HCT116 (cell line): ENCODE measurements around the gene FKBP9. TPM values are rescaled to one million over a fixed set of nuclear protein-coding genes. Genes with fewer than 3 reads are reported as not detected.

Experiments used
- ATAC-seq: fragments of 200-7000 bp; cut with Tn5 transposase; 2 replicates; pipeline ENCODE4 v1.9.1; 2020; ENCODE audit warnings: mild to moderate bottlenecking, moderate library complexity
- BruUV-seq: library from RNA; stranded (reverse); fragments of 400-500 nt; replicated peaks from 2 replicates; lab custom pipeline; 2021; lab: Mats Ljungman, UMichigan
- CTCF ChIA-PET: fragments of 300-600 bp; sonication (Branson Sonifier 250); formaldehyde crosslinking; loops from one replicate; lab custom pipeline; 2021; ENCODE audit warnings: antibody characterized with exemption; lab: Charles Lee
- POLR2A ChIA-PET: fragments of 300-600, 350-600 bp; sonication (Branson Sonifier 250); formaldehyde crosslinking; loops from one replicate; lab custom pipeline; 2021; ENCODE audit warnings: antibody characterized with exemption; lab: Charles Lee
- RAD21 ChIA-PET, 2 experiments: fragments of 300-600 bp; sonication (Branson Sonifier 250); formaldehyde crosslinking; loops; one replicate each; lab custom pipeline; 2023; ENCODE audit warnings: low total read pairs in 2 of 2; ENCODE audit not compliant: uncharacterized antibody in 2 of 2, unreplicated experiment in 2 of 2, low non-redundant PET in 1 of 2; lab: Charles Lee
- DNase-seq: peaks from one replicate; pipeline ENCODE4 v3.0.0-alpha.2; 2010; ENCODE audit warnings: low read depth, low spot score
- H2AFZ ChIP-seq: fragments of 200-600 bp; shearing (Covaris generic), sonication (generic); 2 replicates; pipeline ENCODE4 v1.6.1; 2017; ENCODE audit warnings: low read depth, mixed run types, mixed read lengths, antibody characterized with exemption, low read length; ENCODE audit not compliant: poor library complexity, severe bottlenecking
- H3K27ac ChIP-seq: 2 replicates; pipeline ENCODE4 v1.5.1; 2012; ENCODE audit warnings: low read depth, low read length
- H3K27me3 ChIP-seq: fragments of 200-600 bp; sonication (generic); 2 replicates; pipeline ENCODE4 v1.6.1; 2016; ENCODE audit warnings: mixed run types, low read length, mixed read lengths; ENCODE audit not compliant: insufficient read depth
- H3K36me3 ChIP-seq, 2 experiments: fragments of 200-500 bp in 1 of 2; fragments of 200-600 bp in 1 of 2; sonication (Bioruptor generic) in 1 of 2; sonication (generic) in 1 of 2; 2 replicates each; pipeline versions ENCODE4 v1.5.1 to v1.6.1; 2014 to 2016; ENCODE audit warnings: low read length in 2 of 2, inconsistent platforms in 1 of 2, mixed read lengths in 1 of 2, mixed run types in 1 of 2; ENCODE audit not compliant: insufficient read depth in 2 of 2, control insufficient read depth in 1 of 2
- H3K4me1 ChIP-seq, 2 experiments: fragments of 200-600 bp in 1 of 2; sonication (generic) in 1 of 2; 2 replicates each; pipeline versions ENCODE4 v1.5.1 to v1.6.1; 2012 to 2017; ENCODE audit warnings: low read length in 2 of 2, inconsistent platforms in 1 of 2, mild to moderate bottlenecking in 1 of 2, mixed read lengths in 1 of 2, mixed run types in 1 of 2, moderate library complexity in 1 of 2; ENCODE audit not compliant: insufficient read depth in 2 of 2, control insufficient read depth in 1 of 2
- H3K4me2 ChIP-seq: fragments of 200-600 bp; sonication (generic); 2 replicates; pipeline ENCODE4 v1.6.1; 2017; ENCODE audit warnings: mixed run types, low read length, mixed read lengths
- H3K4me3 ChIP-seq, 2 experiments: fragments of 200-600 bp in 1 of 2; sonication (generic) in 1 of 2; replicated peaks in 1 of 2; 2 replicates each; pipeline ENCODE4 v1.5.1; 2011 to 2016; ENCODE audit warnings: low read length in 2 of 2, control low read depth in 1 of 2, low read depth in 1 of 2, mild to moderate bottlenecking in 1 of 2, mixed read lengths in 1 of 2, mixed run types in 1 of 2
- H3K79me2 ChIP-seq: fragments of 200-600 bp; sonication (generic); 2 replicates; pipeline ENCODE4 v1.6.1; 2017; ENCODE audit warnings: mild to moderate bottlenecking, mixed run types, low read length, moderate library complexity, mixed read lengths; ENCODE audit not compliant: insufficient read depth
- H3K9ac ChIP-seq: fragments of 200-600 bp; sonication (generic); 2 replicates; pipeline ENCODE4 v1.6.1; 2016; ENCODE audit warnings: low read length, mixed read lengths
- H3K9me2 ChIP-seq: fragments of 200-600 bp; sonication (generic), shearing (Covaris generic); 2 replicates; pipeline ENCODE4 v1.6.1; 2017; ENCODE audit warnings: mixed run types, mild to moderate bottlenecking, moderate library complexity; ENCODE audit not compliant: insufficient read depth
- H3K9me3 ChIP-seq, 2 experiments: fragments of 200-500 bp in 1 of 2; fragments of 200-600 bp in 1 of 2; sonication (Bioruptor generic) in 1 of 2; sonication (generic) in 1 of 2; 2 replicates each; pipeline ENCODE4 v1.6.1; 2014 to 2017; ENCODE audit warnings: low read length in 2 of 2, mixed read lengths in 2 of 2, inconsistent platforms in 1 of 2, low read depth in 1 of 2, mild to moderate bottlenecking in 1 of 2, mixed run types in 1 of 2, moderate library complexity in 1 of 2; ENCODE audit not compliant: control insufficient read depth in 1 of 2, insufficient read depth in 1 of 2
- H4K20me1 ChIP-seq: fragments of 200-600 bp; sonication (generic), shearing (Covaris generic); 2 replicates; pipeline ENCODE4 v1.6.1; 2017; ENCODE audit warnings: mixed run types, mild to moderate bottlenecking, moderate library complexity; ENCODE audit not compliant: insufficient read depth
- CEBPB ChIP-seq: IDR thresholded peaks from 2 replicates; pipeline ENCODE4 v1.6.1; 2012; ENCODE audit warnings: low read depth
- EGR1 ChIP-seq: IDR thresholded peaks from 2 replicates; pipeline ENCODE4 v1.6.1; 2012; ENCODE audit warnings: low read depth
- ELF1 ChIP-seq: IDR thresholded peaks from 2 replicates; pipeline ENCODE4 v1.6.1; 2012; ENCODE audit warnings: low read depth, borderline replicate concordance
- EZH2 ChIP-seq: fragments of 200-600 bp; sonication (generic); IDR thresholded peaks from 2 replicates; pipeline ENCODE4 v1.6.1; 2017; ENCODE audit warnings: antibody characterized with exemption, mixed run types
- POLR2A ChIP-seq: IDR thresholded peaks from 2 replicates; pipeline ENCODE4 v1.7.0; 2011; ENCODE audit warnings: borderline replicate concordance; ENCODE audit not compliant: insufficient read depth, insufficient read length; ENCODE audit errors: extremely low read depth
- POLR2AphosphoS5 ChIP-seq: IDR thresholded peaks from 2 replicates; pipeline ENCODE4 v1.6.1; 2011; ENCODE audit warnings: mild to moderate bottlenecking, low read depth, low read length, moderate library complexity
- RAD21 ChIP-seq: IDR thresholded peaks from 2 replicates; pipeline ENCODE4 v1.6.1; 2012; ENCODE audit warnings: low read depth, mild to moderate bottlenecking
- SIN3A ChIP-seq: IDR thresholded peaks from 2 replicates; pipeline ENCODE4 v1.6.1; 2012; ENCODE audit warnings: low read depth
- intact Hi-C: fragments of 100-400 bp; cut with micrococcal nuclease; formaldehyde crosslinking; loops from 2 replicates; pipeline ENCODE4 v1.10.0; 2022
- total RNA-seq: library from RNA; stranded (reverse); gene quantifications from one replicate; pipeline ENCODE4 v1.2.1, GENCODE V29; 2021; ENCODE audit not compliant: unreplicated experiment
- TF ChIP-seq, protein P1 (sequence below), 3 experiments: fragments of 200-600 bp in 1 of 3; sonication (generic) in 1 of 3; IDR thresholded peaks in 2 of 3; conservative IDR thresholded peaks in 1 of 3; 2 replicates each; pipeline ENCODE4 v1.5.1; 2012 to 2017; ENCODE audit warnings: low read depth in 2 of 3, low read length in 2 of 3, antibody characterized with exemption in 1 of 3, borderline replicate concordance in 1 of 3, control low read depth in 1 of 3, mild to moderate bottlenecking in 1 of 3, mixed read lengths in 1 of 3, mixed run types in 1 of 3, moderate library complexity in 1 of 3; ENCODE audit not compliant: insufficient read depth in 1 of 3

The FKBP9 gene
- total RNA-seq, 1 experiment from 2014 or later: 85.6 TPM

DNA sequence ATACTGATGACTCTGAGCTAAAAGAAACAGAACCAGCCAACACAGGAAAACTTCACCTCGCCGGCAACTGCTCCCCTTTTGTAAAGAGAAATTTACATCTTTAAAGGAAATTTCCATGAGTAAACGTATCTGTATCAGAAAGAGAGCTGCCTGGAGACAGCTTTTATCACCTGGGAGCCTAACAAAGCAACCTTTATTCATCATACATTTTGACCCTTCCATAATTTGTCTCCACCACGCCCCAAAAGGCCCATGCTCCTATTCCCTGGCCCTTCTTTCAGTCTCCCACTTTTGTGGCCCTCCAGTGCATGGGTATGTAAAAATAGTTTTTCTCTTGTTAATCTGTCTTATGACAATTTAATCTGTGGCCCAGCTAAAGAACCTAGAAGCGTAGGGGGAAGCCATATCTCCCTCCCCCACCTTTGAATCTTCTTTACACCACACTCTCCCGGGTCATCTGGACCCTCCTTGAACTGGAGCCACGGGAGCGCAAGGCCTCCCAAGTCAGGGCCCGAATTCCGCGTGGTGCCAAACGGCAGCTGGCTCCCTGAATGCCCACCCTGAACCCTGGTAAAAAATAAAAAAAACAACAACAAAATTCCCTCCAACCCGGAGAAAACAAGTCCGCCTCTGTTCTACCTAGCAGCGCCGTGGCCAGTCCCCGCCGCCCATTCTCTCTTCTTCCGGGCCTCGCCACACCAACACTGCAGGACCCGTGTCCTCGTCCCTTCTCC lies 15.4 kb upstream of the FKBP9 start:
- DNase-seq: no peak
- RAD21 ChIA-PET: interaction anchor here in 1 of 2 experiments (0.6 kb wide), 1 partner anchor 40 kb away, joined by 5 read pairs; no protein-coding TSS in a partner anchor
- peaks cover 0 to 5% of the 10 kb centered on the region in 2 experiments; a peak in 1 of 4 replicates for H3K9me3 ChIP-seq
- H2AFZ ChIP-seq: peak overlapping the region; percentile 7
- TF ChIP-seq CEBPB (no peak), POLR2A (no peak), EGR1 (no peak), SIN3A (no peak; the same call in 1 of the 2 replicates), POLR2AphosphoS5 (no peak), ELF1 (no peak), RAD21 (no peak), EZH2 (no peak)
- TF ChIP-seq, protein P1, sequence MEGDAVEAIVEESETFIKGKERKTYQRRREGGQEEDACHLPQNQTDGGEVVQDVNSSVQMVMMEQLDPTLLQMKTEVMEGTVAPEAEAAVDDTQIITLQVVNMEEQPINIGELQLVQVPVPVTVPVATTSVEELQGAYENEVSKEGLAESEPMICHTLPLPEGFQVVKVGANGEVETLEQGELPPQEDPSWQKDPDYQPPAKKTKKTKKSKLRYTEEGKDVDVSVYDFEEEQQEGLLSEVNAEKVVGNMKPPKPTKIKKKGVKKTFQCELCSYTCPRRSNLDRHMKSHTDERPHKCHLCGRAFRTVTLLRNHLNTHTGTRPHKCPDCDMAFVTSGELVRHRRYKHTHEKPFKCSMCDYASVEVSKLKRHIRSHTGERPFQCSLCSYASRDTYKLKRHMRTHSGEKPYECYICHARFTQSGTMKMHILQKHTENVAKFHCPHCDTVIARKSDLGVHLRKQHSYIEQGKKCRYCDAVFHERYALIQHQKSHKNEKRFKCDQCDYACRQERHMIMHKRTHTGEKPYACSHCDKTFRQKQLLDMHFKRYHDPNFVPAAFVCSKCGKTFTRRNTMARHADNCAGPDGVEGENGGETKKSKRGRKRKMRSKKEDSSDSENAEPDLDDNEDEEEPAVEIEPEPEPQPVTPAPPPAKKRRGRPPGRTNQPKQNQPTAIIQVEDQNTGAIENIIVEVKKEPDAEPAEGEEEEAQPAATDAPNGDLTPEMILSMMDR (IDR thresholded peaks at IDR 0.05 in 2 of 3, conservative IDR thresholded peaks at IDR 0.05 in 1 of 3; ENCODE audit: borderline replicate concordance in 1 of 3, insufficient read depth in 1 of 3, low read depth in 2 of 3, low read length in 2 of 3): no peak
- TF ChIP-seq, all 23 proteins: peak for 0
- Histone ChIP-seq H3K4me3 (peak overlapping the region; percentile 79 to 86), H3K27me3 (no peaks in the 10 kb centered on the region), H3K36me3 (no peaks in the 10 kb centered on the region), H3K4me1 (peaks cover 10 to 18% of the 10 kb centered on the region in 2 experiments), H3K9ac (peak overlapping the region; percentile 86), H3K4me2 (peak overlapping the region; percentile 83), H3K79me2 (peaks cover 48% of the 10 kb centered on the region), H4K20me1 (no peaks in the 10 kb centered on the region), H3K27ac (peak overlapping the region; percentile 96), H3K9me2 (no peaks in the 10 kb centered on the region)
- intact Hi-C loops: loop anchor here (2.0 to 5.0 kb wide), 3 partner anchors 49 to 165 kb away; partner anchors contain the start of genes NT5C3A and RP9
- BruUV-seq: TSS peak; percentile 72
- ChIA-PET CTCF (interaction anchor here (0.8 to 1.4 kb wide), 3 partner anchors 16 to 142 kb away, joined by 3 to 4 read pairs (median 3); partner anchors contain the start of gene FKBP9), POLR2A (no interaction called here)
- peak; percentile 2; the same call in 1 of the 2 replicates for ATAC-seq
